ENCODE data around the gene PCDHGC4.

The PCDHGC4 gene

GRCh38 chr5:141490271-141490670, 5.4 kb downstream of the PCDHGC4 start:
- DNase-seq (ENCODE audit: low read depth in 3 of 3, low spot score in 1 of 3): no peak

GRCh38 chr5:141490771-141491170, 5.9 kb downstream of the PCDHGC4 start:
- no peak for DNase-seq (ENCODE audit: low read depth in 3 of 3, low spot score in 1 of 3)

GRCh38 chr5:141491323-141492167, 6.7 kb downstream of the PCDHGC4 start:
- no peak for DNase-seq (ENCODE audit: low read depth in 3 of 3, low spot score in 1 of 3)

GRCh38 chr5:141492168-141492885, 7.5 kb downstream of the PCDHGC4 start:
- DNase-seq (ENCODE audit: low read depth in 3 of 3, low spot score in 1 of 3): no peak

- no peak for DNase-seq (ENCODE audit: low read depth in 3 of 3, low spot score in 1 of 3)
Observed at GRCh38 chr5:141493500-141494422, 8.9 kb downstream of the PCDHGC4 start.

GRCh38 chr5:141494761-141495452, 10.1 kb downstream of the PCDHGC4 start:
- no peak for DNase-seq (ENCODE audit: low read depth in 3 of 3, low spot score in 1 of 3)

GRCh38 chr5:141495453-141495811, 10.6 kb downstream of the PCDHGC4 start:
- DNase-seq (ENCODE audit: low read depth in 3 of 3, low spot score in 1 of 3): no peak

- DNase-seq (ENCODE audit: low read depth in 3 of 3, low spot score in 1 of 3): no peak
Observed at GRCh38 chr5:141496038-141496437, 11.2 kb downstream of the PCDHGC4 start.

- no peak for DNase-seq (ENCODE audit: low read depth in 3 of 3, low spot score in 1 of 3)
Observed at GRCh38 chr5:141501761-141502160, 16.9 kb downstream of the PCDHGC4 start.

- DNase-seq (ENCODE audit: low read depth in 3 of 3, low spot score in 1 of 3): no peak
Observed at GRCh38 chr5:141503681-141504080, 18.9 kb downstream of the PCDHGC4 start.

GRCh38 chr5:141504216-141504615, 19.4 kb downstream of the PCDHGC4 start:
- DNase-seq (ENCODE audit: low read depth in 3 of 3, low spot score in 1 of 3): no peak

GRCh38 chr5:141506381-141507155, 21.7 kb downstream of the PCDHGC4 start:
- no peak for DNase-seq (ENCODE audit: low read depth in 3 of 3, low spot score in 1 of 3)

GRCh38 chr5:141507387-141508091, 22.7 kb downstream of the PCDHGC4 start:
- no peak for DNase-seq (ENCODE audit: low read depth in 3 of 3, low spot score in 1 of 3)

GRCh38 chr5:141508440-141508797, 23.6 kb downstream of the PCDHGC4 start:
- DNase-seq (ENCODE audit: low read depth in 3 of 3, low spot score in 1 of 3): no peak

GRCh38 chr5:141508798-141509611, 24.2 kb downstream of the PCDHGC4 start:
- DNase-seq (ENCODE audit: low read depth in 3 of 3, low spot score in 1 of 3): no peak

GRCh38 chr5:141510160-141510559, 25.3 kb downstream of the PCDHGC4 start:
- DNase-seq (ENCODE audit: low read depth in 3 of 3, low spot score in 1 of 3): no peak

- DNase-seq (ENCODE audit: low read depth in 3 of 3, low spot score in 1 of 3): no peak
Observed at GRCh38 chr5:141510850-141511601, 26.2 kb downstream of the PCDHGC4 start.

- no peak for DNase-seq (ENCODE audit: low read depth in 3 of 3, low spot score in 1 of 3)
Observed at GRCh38 chr5:141511771-141512325, 27.0 kb downstream of the PCDHGC4 start.

All from stimulated activated CD4-positive, alpha-beta T cell treated with anti-CD3 and anti-CD28 coated beads, TNF-alpha, amount 100 ng/mL, for 1 hour (primary cell).